Upper lobe of left lung (tissue), 4 donors: ENCODE measurements around the gene ELOVL4.

Experiments
- EP300 ChIP-seq, 4 donors: sonication (generic); formaldehyde crosslinking; IDR thresholded peaks; one replicate each; pipeline ENCODE4 v1.5.1; 2017; ENCODE audit warnings: antibody characterized with exemption in 4 of 4, control low read depth in 2 of 4
- POLR2A ChIP-seq, 4 donors: fragments of 450-650 bp; IDR thresholded peaks; one replicate each; pipeline ENCODE4 v1.5.1; 2016 to 2017; ENCODE audit warnings: antibody characterized with exemption in 4 of 4, mild to moderate bottlenecking in 2 of 4

GRCh38 chr6:79964607-79965081 lies 17.3 kb upstream of the ELOVL4 start:
- no peak for TF ChIP-seq POLR2A (IDR thresholded peaks at IDR 0.05)
- no peak for TF ChIP-seq EP300 (IDR thresholded peaks at IDR 0.05)
